Bronchial epithelial cell (primary cell): ENCODE results near the gene CCDC88C. TPM values are rescaled to one million over a fixed set of nuclear protein-coding genes. Genes with fewer than 3 reads are reported as not detected.

Experiments
- DNase-seq: peaks from one replicate; pipeline ENCODE4 v3.0.0-alpha.2; 2010; ENCODE audit warnings: low read depth
- FAIRE-seq: peaks from 2 replicates; lab custom pipeline; 2011; peaks lifted over from hg19 to GRCh38; lab: Jason Lieb, UNC
- H3K27me3 ChIP-seq: 2 replicates; pipeline ENCODE4 v1.5.1; 2011; ENCODE audit warnings: low read length; ENCODE audit not compliant: control insufficient read depth, insufficient read depth
- H3K36me3 ChIP-seq: 2 replicates; pipeline ENCODE4 v1.5.1; 2011; ENCODE audit warnings: low read length; ENCODE audit not compliant: control insufficient read depth, insufficient read depth
- H3K4me3 ChIP-seq: 2 replicates; pipeline ENCODE4 v1.5.1; 2011; ENCODE audit warnings: mild to moderate bottlenecking, low read depth, low read length, control low read depth
- CTCF ChIP-seq: IDR thresholded peaks from 2 replicates; pipeline ENCODE4 v1.5.1; 2011; ENCODE audit warnings: mild to moderate bottlenecking, moderate library complexity, low read length, control low read depth, inconsistent platforms; ENCODE audit not compliant: insufficient read depth, severe bottlenecking
- total RNA-seq: library from RNA; depleted of rRNA; stranded (reverse); fragments of >200 nt; gene quantifications from 2 replicates; pipeline ENCODE4 v1.2.1, GENCODE V29; 2014

Gene CCDC88C
- total RNA-seq, 1 donor from 2014 or later: 21.3 TPM

- DNase-seq (no peak), FAIRE-seq (no peak)
- no peaks in the 10 kb centered on the region for H3K27me3 ChIP-seq
- H3K4me3 ChIP-seq: no peak overlapping the region
- TF ChIP-seq CTCF: no peak
- H3K36me3 ChIP-seq: peaks cover 10% of the 10 kb centered on the region
These were observed 38.7 kb upstream of the CCDC88C start for GRCh38 chr14:91456283-91456682.

- Histone ChIP-seq H3K36me3 (peaks cover 4% of the 10 kb centered on the region), H3K4me3 (no peak overlapping the region), H3K27me3 (no peaks in the 10 kb centered on the region)
- no peak for TF ChIP-seq CTCF
- FAIRE-seq: no peak
- no peak for DNase-seq
These were observed 37.0 kb upstream of the CCDC88C start for GRCh38 chr14:91454580-91454979.

- FAIRE-seq (no peak), DNase-seq (no peak)
- no peaks in the 10 kb centered on the region for H3K27me3 ChIP-seq
- peaks cover 4% of the 10 kb centered on the region for H3K36me3 ChIP-seq
- TF ChIP-seq CTCF: no peak
- H3K4me3 ChIP-seq: no peak overlapping the region
These were observed 36.5 kb upstream of the CCDC88C start for GRCh38 chr14:91454155-91454554.

- TF ChIP-seq CTCF: no peak
- FAIRE-seq: no peak
- peaks cover 4% of the 10 kb centered on the region for H3K36me3 ChIP-seq
- DNase-seq: no peak
- no peak overlapping the region for H3K4me3 ChIP-seq
- H3K27me3 ChIP-seq: no peaks in the 10 kb centered on the region
These were observed 36.1 kb upstream of the CCDC88C start for GRCh38 chr14:91453744-91454143.

- no peak for TF ChIP-seq CTCF
- FAIRE-seq (no peak), DNase-seq (no peak)
- Histone ChIP-seq H3K4me3 (no peak overlapping the region), H3K36me3 (no peaks in the 10 kb centered on the region), H3K27me3 (no peaks in the 10 kb centered on the region)
These were observed 26.9 kb upstream of the CCDC88C start for GRCh38 chr14:91444335-91445020.

- FAIRE-seq: no peak
- H3K36me3 ChIP-seq: no peaks in the 10 kb centered on the region
- H3K4me3 ChIP-seq: no peak overlapping the region
- no peak for TF ChIP-seq CTCF
- no peaks in the 10 kb centered on the region for H3K27me3 ChIP-seq
- DNase-seq: no peak
These were observed 21.7 kb upstream of the CCDC88C start for GRCh38 chr14:91439345-91439744.
